ENCODE measurements around the gene HAO2. TPM values are rescaled to one million over a fixed set of nuclear protein-coding genes. Genes with fewer than 3 reads are reported as not detected.

Gene HAO2
- total RNA-seq, 2 donors from 2014 or later = not detected

DNA sequence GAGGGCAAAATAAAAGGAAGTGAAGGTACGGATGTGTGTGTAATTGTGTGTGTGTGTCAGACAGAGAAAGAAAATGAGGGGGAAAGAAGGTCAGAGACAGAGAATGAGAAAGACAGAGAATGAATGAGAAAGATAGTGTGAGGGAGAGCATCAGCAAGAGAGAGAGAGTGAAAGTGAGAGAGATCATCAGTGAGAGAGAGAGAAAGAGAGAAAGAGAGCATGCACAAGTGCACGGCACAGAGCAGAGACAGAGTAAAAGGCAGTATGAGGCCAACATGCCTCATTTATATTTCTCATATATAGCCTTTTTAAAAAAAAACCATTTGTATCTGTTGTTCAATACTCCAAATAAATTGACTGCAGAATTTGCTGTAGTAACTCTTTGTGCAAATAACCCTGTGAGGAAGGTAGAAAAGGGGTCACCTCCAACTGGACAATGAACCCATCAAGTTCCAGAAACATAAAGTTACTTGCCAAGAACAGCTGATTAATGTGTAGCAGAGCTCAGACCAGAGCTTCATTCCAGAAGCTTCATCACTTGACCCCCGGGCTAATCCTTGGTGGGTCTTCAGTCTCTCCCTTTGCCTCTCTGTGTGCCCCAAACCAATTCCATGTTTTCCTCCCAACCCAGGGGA lies 47.5 kb downstream of the HAO2 start:
- TF ChIP-seq, protein P1, sequence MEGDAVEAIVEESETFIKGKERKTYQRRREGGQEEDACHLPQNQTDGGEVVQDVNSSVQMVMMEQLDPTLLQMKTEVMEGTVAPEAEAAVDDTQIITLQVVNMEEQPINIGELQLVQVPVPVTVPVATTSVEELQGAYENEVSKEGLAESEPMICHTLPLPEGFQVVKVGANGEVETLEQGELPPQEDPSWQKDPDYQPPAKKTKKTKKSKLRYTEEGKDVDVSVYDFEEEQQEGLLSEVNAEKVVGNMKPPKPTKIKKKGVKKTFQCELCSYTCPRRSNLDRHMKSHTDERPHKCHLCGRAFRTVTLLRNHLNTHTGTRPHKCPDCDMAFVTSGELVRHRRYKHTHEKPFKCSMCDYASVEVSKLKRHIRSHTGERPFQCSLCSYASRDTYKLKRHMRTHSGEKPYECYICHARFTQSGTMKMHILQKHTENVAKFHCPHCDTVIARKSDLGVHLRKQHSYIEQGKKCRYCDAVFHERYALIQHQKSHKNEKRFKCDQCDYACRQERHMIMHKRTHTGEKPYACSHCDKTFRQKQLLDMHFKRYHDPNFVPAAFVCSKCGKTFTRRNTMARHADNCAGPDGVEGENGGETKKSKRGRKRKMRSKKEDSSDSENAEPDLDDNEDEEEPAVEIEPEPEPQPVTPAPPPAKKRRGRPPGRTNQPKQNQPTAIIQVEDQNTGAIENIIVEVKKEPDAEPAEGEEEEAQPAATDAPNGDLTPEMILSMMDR (IDR thresholded peaks at IDR 0.05) = no peak
- no peak overlapping the region for H3K27ac ChIP-seq
- H3K4me3 ChIP-seq = no peak overlapping the region
- no peaks in the 10 kb centered on the region for H3K27me3 ChIP-seq (replicated peaks; ENCODE audit: insufficient read depth)
- DNase-seq (ENCODE audit: low spot score) = no peak
- H3K36me3 ChIP-seq = no peaks in the 10 kb centered on the region
- ATAC-seq (ENCODE audit: insufficient number of reproducible peaks, low FRiP score, low read depth) = no peak
- H3K4me1 ChIP-seq (ENCODE audit: control insufficient read depth in 1 of 2, low read depth in 2 of 2) = no peaks in the 10 kb centered on the region
- no peaks in the 10 kb centered on the region for H3K9me3 ChIP-seq

DNA sequence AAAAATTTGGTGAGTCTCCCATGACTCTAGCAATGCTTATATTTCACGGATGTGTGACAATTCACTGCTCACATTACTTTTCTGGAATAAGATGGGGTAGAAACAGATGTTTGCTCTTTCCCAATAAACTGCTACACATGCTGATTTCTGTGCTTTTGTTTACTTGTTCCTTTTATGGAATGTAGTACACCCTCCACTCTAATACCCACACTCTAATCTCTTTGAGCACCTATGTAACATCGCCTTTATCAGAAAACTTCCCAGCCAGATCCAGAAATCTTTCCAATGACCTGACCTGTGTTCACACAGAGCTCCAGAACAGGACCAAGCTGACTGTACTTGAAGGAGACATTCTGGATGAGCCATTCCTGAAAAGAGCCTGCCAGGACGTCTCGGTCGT lies 50.5 kb downstream of the HAO2 start:
- ATAC-seq (ENCODE audit: insufficient number of reproducible peaks, low FRiP score, low read depth) (no peak), DNase-seq (ENCODE audit: low spot score) (no peak)
- Histone ChIP-seq H3K9me3 (no peaks in the 10 kb centered on the region), H3K4me1 (ENCODE audit: control insufficient read depth in 1 of 2, low read depth in 2 of 2) (no peaks in the 10 kb centered on the region), H3K36me3 (no peaks in the 10 kb centered on the region), H3K27ac (no peak overlapping the region), H3K27me3 (replicated peaks; ENCODE audit: insufficient read depth) (no peaks in the 10 kb centered on the region), H3K4me3 (no peak overlapping the region)
- TF ChIP-seq, protein P1 (IDR thresholded peaks at IDR 0.05) = no peak

DNA sequence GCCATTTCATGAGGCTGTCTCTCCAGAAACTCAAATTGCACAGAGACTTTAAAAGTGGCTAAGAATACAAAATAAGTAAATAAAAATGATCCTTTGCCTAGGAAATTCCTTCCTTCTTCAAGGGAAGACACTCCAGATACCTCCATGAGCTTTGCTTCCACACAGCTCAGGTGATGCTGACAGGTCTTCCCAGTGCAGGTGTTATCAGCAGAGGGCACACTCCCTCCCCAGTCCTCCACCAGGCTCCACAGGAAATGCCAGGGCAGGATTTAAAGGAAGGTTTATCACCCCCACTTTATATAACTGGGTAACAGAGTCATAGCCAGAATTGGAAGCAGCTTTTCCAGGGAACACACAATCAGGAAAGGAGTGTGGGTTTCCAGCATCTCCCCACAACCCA lies 52.1 kb downstream of the HAO2 start:
- H3K9me3 ChIP-seq = no peaks in the 10 kb centered on the region
- no peak overlapping the region for H3K4me3 ChIP-seq
- H3K4me1 ChIP-seq (ENCODE audit: control insufficient read depth in 1 of 2, low read depth in 2 of 2) = no peaks in the 10 kb centered on the region
- H3K27ac ChIP-seq = no peak overlapping the region
- H3K27me3 ChIP-seq (replicated peaks; ENCODE audit: insufficient read depth) = no peaks in the 10 kb centered on the region
- H3K36me3 ChIP-seq = no peaks in the 10 kb centered on the region
- ATAC-seq (ENCODE audit: insufficient number of reproducible peaks, low FRiP score, low read depth) (no peak), DNase-seq (ENCODE audit: low spot score) (no peak)
- TF ChIP-seq, protein P1 (IDR thresholded peaks at IDR 0.05) = no peak

DNA sequence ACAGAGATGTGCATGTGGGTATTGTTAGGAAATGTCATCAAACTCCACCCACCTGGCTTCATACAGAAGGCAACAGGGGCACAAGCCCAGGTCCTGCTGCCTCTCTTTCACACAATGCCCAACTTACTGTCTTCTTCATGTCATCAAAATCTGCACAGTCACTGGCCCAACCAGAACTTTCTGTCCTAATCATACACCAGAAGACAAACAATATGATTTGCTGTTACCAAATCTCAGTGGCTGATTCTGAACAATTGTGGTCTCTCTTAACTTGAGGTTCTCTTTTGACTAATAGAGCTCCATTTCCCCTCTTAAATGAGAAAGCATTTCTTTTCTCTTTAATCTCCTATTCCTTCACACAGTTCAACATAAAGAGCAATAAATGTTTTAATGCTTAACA lies 54.0 kb downstream of the HAO2 start:
- H3K4me3 ChIP-seq = no peak overlapping the region
- no peaks in the 10 kb centered on the region for H3K9me3 ChIP-seq
- TF ChIP-seq, protein P1 (IDR thresholded peaks at IDR 0.05) = no peak
- H3K36me3 ChIP-seq = no peaks in the 10 kb centered on the region
- no peaks in the 10 kb centered on the region for H3K27me3 ChIP-seq (replicated peaks; ENCODE audit: insufficient read depth)
- H3K27ac ChIP-seq = no peak overlapping the region
- no peaks in the 10 kb centered on the region for H3K4me1 ChIP-seq (ENCODE audit: control insufficient read depth in 1 of 2, low read depth in 2 of 2)
- DNase-seq (ENCODE audit: low spot score) = no peak
- ATAC-seq (ENCODE audit: insufficient number of reproducible peaks, low FRiP score, low read depth) = no peak

DNA sequence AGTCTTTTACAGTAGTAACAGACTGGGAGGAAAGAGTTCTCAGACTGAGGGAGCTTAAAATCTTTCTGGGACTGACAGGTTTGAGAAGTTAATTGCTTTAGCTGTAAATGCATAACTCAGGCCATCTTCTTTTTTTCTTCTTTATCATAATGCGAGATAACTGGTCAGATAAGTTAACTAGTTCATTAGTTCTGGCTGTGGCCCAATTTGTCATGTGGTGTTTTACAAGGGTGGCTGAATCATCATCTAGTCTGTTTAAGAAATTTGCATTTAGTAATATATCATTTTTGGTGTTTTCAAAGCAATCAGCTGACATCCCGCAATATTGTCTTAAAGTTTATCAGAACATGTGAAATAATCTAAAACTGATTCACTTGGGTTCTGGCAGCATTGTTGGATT lies 60.4 kb downstream of the HAO2 start:
- no peaks in the 10 kb centered on the region for H3K4me1 ChIP-seq (ENCODE audit: control insufficient read depth in 1 of 2, low read depth in 2 of 2)
- TF ChIP-seq, protein P1 (IDR thresholded peaks at IDR 0.05) = no peak
- H3K36me3 ChIP-seq = no peaks in the 10 kb centered on the region

More for the DNA sequence above, 60.4 kb downstream of the HAO2 start:
- Histone ChIP-seq H3K9me3 (no peaks in the 10 kb centered on the region), H3K4me3 (no peak overlapping the region), H3K27ac (no peak overlapping the region), H3K27me3 (replicated peaks; ENCODE audit: insufficient read depth) (no peaks in the 10 kb centered on the region)
- DNase-seq (ENCODE audit: low spot score) = no peak
- ATAC-seq (ENCODE audit: insufficient number of reproducible peaks, low FRiP score, low read depth) = no peak
